Hepatic stellate cell (primary cell): ENCODE measurements around the gene NPHP4.
"Not testable (repeated sequence)": the region's sequence is repeated elsewhere in the genome, so short reads cannot be mapped to it uniquely, and the experiment has no call there.

Experiments
- DNase-seq: peaks from one replicate; pipeline ENCODE4 v3.0.0; 2011; ENCODE audit warnings: low spot score

NPHP4 gene

GRCh38 chr1:5934058-5934884, 58.0 kb downstream of the NPHP4 start:
- no peak for DNase-seq

- DNase-seq: no peak
Observed at GRCh38 chr1:5933676-5934057, 58.6 kb downstream of the NPHP4 start.

- DNase-seq: no peak
Observed at GRCh38 chr1:5933050-5933449, 59.2 kb downstream of the NPHP4 start.

GRCh38 chr1:5928714-5929400, 63.4 kb downstream of the NPHP4 start:
- no peak for DNase-seq

GRCh38 chr1:5927506-5928370, 64.5 kb downstream of the NPHP4 start:
- DNase-seq: no peak

- DNase-seq: no peak
Observed at GRCh38 chr1:5926686-5927435, 65.4 kb downstream of the NPHP4 start.

- DNase-seq: not testable (repeated sequence)
Observed at GRCh38 chr1:5922700-5923330, 69.4 kb downstream of the NPHP4 start.

- DNase-seq: no peak
Observed at GRCh38 chr1:5921671-5922070, 70.6 kb downstream of the NPHP4 start.

GRCh38 chr1:5921129-5921528, 71.1 kb downstream of the NPHP4 start:
- DNase-seq: no peak

GRCh38 chr1:5920201-5920600, 72.0 kb downstream of the NPHP4 start:
- no peak for DNase-seq

- no peak for DNase-seq
Observed at GRCh38 chr1:5918275-5918649, 74.0 kb downstream of the NPHP4 start.

GRCh38 chr1:5917591-5918274, 74.5 kb downstream of the NPHP4 start:
- no peak for DNase-seq

GRCh38 chr1:5917281-5917590, 75.0 kb downstream of the NPHP4 start:
- no peak for DNase-seq

- no peak for DNase-seq
Observed at GRCh38 chr1:5916572-5917280, 75.5 kb downstream of the NPHP4 start.

GRCh38 chr1:5915587-5916571, 76.3 kb downstream of the NPHP4 start:
- DNase-seq: peak; percentile 78

GRCh38 chr1:5914676-5915365, 77.4 kb downstream of the NPHP4 start:
- DNase-seq: no peak

GRCh38 chr1:5913876-5914275, 78.3 kb downstream of the NPHP4 start:
- DNase-seq: no peak

GRCh38 chr1:5913078-5913845, 79.0 kb downstream of the NPHP4 start:
- no peak for DNase-seq
